GM18867 (cell line): Measurements from ENCODE around the gene NBR1.
"Not testable (repeated sequence)": the region's sequence is repeated elsewhere in the genome, so short reads cannot be mapped to it uniquely, and the experiment has no call there.

Source experiments
- ATAC-seq: cut with Tn5 transposase; IDR thresholded peaks from one replicate; pipeline ENCODE4 v1.9.1; 2021; ENCODE audit warnings: mild to moderate bottlenecking, moderate library complexity; ENCODE audit not compliant: unreplicated experiment

NBR1 gene

GRCh38 chr17:43170766-43171585, at the start of gene NBR1:
TSS of gene NBR1 (plus strand) at chr17:43171214. CDS start at chr17:43175800, 4,586 bp downstream.
- peak; percentile 77 for ATAC-seq

- ATAC-seq: peak; percentile 94
Measured at GRCh38 chr17:43125133-43125966, 45.7 kb upstream of the NBR1 start, which contains the start of gene BRCA1. TSS of gene BRCA1 (minus strand) at chr17:43125364. CDS start at chr17:43124096, 1,268 bp downstream.

GRCh38 chr17:43125967-43126910, 44.8 kb upstream of the NBR1 start:
- no peak for ATAC-seq

GRCh38 chr17:43126911-43127290, 44.1 kb upstream of the NBR1 start:
- ATAC-seq: no peak

GRCh38 chr17:43127333-43127876, 43.6 kb upstream of the NBR1 start:
- not testable (repeated sequence) for ATAC-seq

- ATAC-seq: no peak
Measured at GRCh38 chr17:43129671-43130010, 41.4 kb upstream of the NBR1 start.

GRCh38 chr17:43132117-43132516, 38.9 kb upstream of the NBR1 start:
- ATAC-seq: no peak

- not testable (repeated sequence) for ATAC-seq
Measured at GRCh38 chr17:43133439-43133838, 37.6 kb upstream of the NBR1 start.

GRCh38 chr17:43134774-43135453, 36.1 kb upstream of the NBR1 start:
- ATAC-seq: no peak

GRCh38 chr17:43135454-43135819, 35.6 kb upstream of the NBR1 start:
- ATAC-seq: no peak

GRCh38 chr17:43136574-43136973, 34.4 kb upstream of the NBR1 start:
- not testable (repeated sequence) for ATAC-seq

- ATAC-seq: not testable (repeated sequence)
Measured at GRCh38 chr17:43138531-43138930, 32.5 kb upstream of the NBR1 start.

- ATAC-seq: no peak
Measured at GRCh38 chr17:43140396-43141332, 30.4 kb upstream of the NBR1 start.

GRCh38 chr17:43142153-43142552, 28.9 kb upstream of the NBR1 start:
- no peak for ATAC-seq

- no peak for ATAC-seq
Measured at GRCh38 chr17:43143201-43143600, 27.8 kb upstream of the NBR1 start.

- no peak for ATAC-seq
Measured at GRCh38 chr17:43146649-43147048, 24.4 kb upstream of the NBR1 start.

GRCh38 chr17:43151880-43152456, 19.0 kb upstream of the NBR1 start:
- ATAC-seq: no peak

- ATAC-seq: not testable (repeated sequence)
Measured at GRCh38 chr17:43153197-43153835, 17.7 kb upstream of the NBR1 start.
